Glutamatergic neuron (in vitro differentiated cells): ENCODE results near the gene OR6A2. TPM values are rescaled to one million over a fixed set of nuclear protein-coding genes. Genes with fewer than 3 reads are reported as not detected.

ENCODE experiments used
- DNase-seq: peaks from one replicate; pipeline ENCODE4 v3.0.0; 2022
- H3K27ac Mint-ChIP-seq: one replicate; pipeline ENCODE4 v1.8.0; 2020; ENCODE audit warnings: mild to moderate bottlenecking, mixed read lengths, inconsistent platforms; ENCODE audit not compliant: unreplicated experiment
- H3K27me3 Mint-ChIP-seq: one replicate; pipeline ENCODE4 v1.8.0; 2020; ENCODE audit warnings: mild to moderate bottlenecking, moderate library complexity, mixed read lengths, inconsistent platforms; ENCODE audit not compliant: unreplicated experiment
- H3K36me3 Mint-ChIP-seq: one replicate; pipeline ENCODE4 v1.8.0; 2020; ENCODE audit warnings: mild to moderate bottlenecking, mixed read lengths, inconsistent platforms; ENCODE audit not compliant: unreplicated experiment
- H3K4me1 Mint-ChIP-seq: one replicate; pipeline ENCODE4 v1.8.0; 2020; ENCODE audit warnings: mild to moderate bottlenecking, low read depth, mixed read lengths, inconsistent platforms; ENCODE audit not compliant: unreplicated experiment
- H3K4me3 Mint-ChIP-seq: one replicate; pipeline ENCODE4 v1.8.0; 2020; ENCODE audit warnings: mild to moderate bottlenecking, mixed read lengths, inconsistent platforms; ENCODE audit not compliant: unreplicated experiment
- H3K9me3 Mint-ChIP-seq: one replicate; pipeline ENCODE4 v1.8.0; 2020; ENCODE audit warnings: mild to moderate bottlenecking, moderate library complexity, mixed read lengths, inconsistent platforms; ENCODE audit not compliant: unreplicated experiment
- CTCF ChIP-seq: fragments of 200-600 bp; sonication (generic); IDR thresholded peaks from one replicate; pipeline ENCODE4 v1.5.0; 2021; ENCODE audit not compliant: partially characterized antibody, unreplicated experiment
- total RNA-seq: library from RNA; stranded (reverse); fragmentation: NEBNext Ultra II Directional; extraction: Animal tissue kit (Norgen Biotek cat#: 25700); gene quantifications from one replicate; pipeline ENCODE4 v1.2.1, GENCODE V29; 2021; ENCODE audit not compliant: unreplicated experiment

The OR6A2 gene
- total RNA-seq, 1 donor from 2014 or later = 0.56 TPM

GRCh38 chr11:6742260-6742659, 57.2 kb downstream of the OR6A2 start:
- no peak overlapping the region for H3K27ac Mint-ChIP-seq
- no peak for TF ChIP-seq CTCF
- H3K4me1 Mint-ChIP-seq = no peaks in the 10 kb centered on the region
- DNase-seq = no peak
- no peak overlapping the region for H3K4me3 Mint-ChIP-seq
- H3K27me3 Mint-ChIP-seq = no peaks in the 10 kb centered on the region
- no peaks in the 10 kb centered on the region for H3K36me3 Mint-ChIP-seq
- H3K9me3 Mint-ChIP-seq = no peaks in the 10 kb centered on the region

Other genes with a start within 250 kb of the OR6A2 start
- 16.2 TPM for gene RRP8, start 196.1 kb downstream of the OR6A2 start, total RNA-seq
- 168 TPM for gene ILK, start 195.9 kb downstream of the OR6A2 start, total RNA-seq
- 124 TPM for gene TAF10, start 187.5 kb downstream of the OR6A2 start, total RNA-seq
- gene TPP1, start 180.3 kb downstream of the OR6A2 start, total RNA-seq = 37.7 TPM
- 91.5 TPM for gene DCHS1, start 143.9 kb downstream of the OR6A2 start, total RNA-seq
- gene MRPL17, start 116.3 kb downstream of the OR6A2 start, total RNA-seq = 23.3 TPM
- 0.78 TPM for gene OR2AG2, start 27.7 kb downstream of the OR6A2 start, total RNA-seq
- gene OR2AG1, start 16.7 kb downstream of the OR6A2 start, total RNA-seq = not detected
- not detected for gene OR10A5, start 46.0 kb upstream of the OR6A2 start, total RNA-seq
- not detected for gene OR10A2, start 63.4 kb upstream of the OR6A2 start, total RNA-seq
- not detected for gene OR10A4, start 76.9 kb upstream of the OR6A2 start, total RNA-seq
- gene OR2D2, start 92.8 kb upstream of the OR6A2 start, total RNA-seq = 0.64 TPM
- not detected for gene OR2D3, start 121.3 kb upstream of the OR6A2 start, total RNA-seq
- 7.0 TPM for gene ZNF215, start 126.7 kb upstream of the OR6A2 start, total RNA-seq
- gene ZNF214, start 220.7 kb upstream of the OR6A2 start, total RNA-seq = 1.8 TPM
- gene NLRP14, start 220.8 kb upstream of the OR6A2 start, total RNA-seq = not detected